H1 (cell line): ENCODE measurements around the gene IL36RN. TPM values are rescaled to one million over a fixed set of nuclear protein-coding genes. Genes with fewer than 3 reads are reported as not detected.

ENCODE experiments used
- CTCF ChIA-PET: fragments of 300-600 bp; sonication (Branson Sonifier 250); formaldehyde crosslinking; loops from one replicate; lab custom pipeline; 2021; ENCODE audit not compliant: partially characterized antibody; lab: Charles Lee
- POLR2A ChIA-PET: fragments of 300-600 bp; sonication (Branson Sonifier 250); formaldehyde crosslinking; loops from one replicate; lab custom pipeline; 2021; ENCODE audit warnings: inconsistent platforms; ENCODE audit not compliant: partially characterized antibody; lab: Charles Lee
- DNase-seq, 2 experiments: peaks; one replicate each; pipeline versions ENCODE4 v3.0.0 to v3.0.0-alpha.2; 2010 to 2022; ENCODE audit warnings: low spot score in 2 of 2, low read depth in 1 of 2, mixed read lengths in 1 of 2
- FAIRE-seq: peaks from 2 replicates; lab custom pipeline; 2011; peaks lifted over from hg19 to GRCh38; lab: Jason Lieb, UNC
- H2AFZ ChIP-seq: 2 replicates; pipeline ENCODE4 v1.8.1; 2012; ENCODE audit warnings: low read length, inconsistent platforms
- H2AK5ac ChIP-seq: 2 replicates; pipeline ENCODE4 v1.6.1; 2013; ENCODE audit warnings: low read depth, low read length
- H2BK120ac ChIP-seq: replicated peaks from 2 replicates; pipeline ENCODE3; 2013; ENCODE audit warnings: low read depth, low read length, inconsistent platforms
- H2BK12ac ChIP-seq: 2 replicates; pipeline ENCODE4 v1.6.1; 2013; ENCODE audit warnings: low read depth, low read length
- H2BK15ac ChIP-seq: 2 replicates; pipeline ENCODE4 v1.6.1; 2013; ENCODE audit warnings: low read length
- H2BK20ac ChIP-seq: 2 replicates; pipeline ENCODE4 v1.6.1; 2013; ENCODE audit warnings: low read length
- H2BK5ac ChIP-seq: 2 replicates; pipeline ENCODE4 v1.6.1; 2013; ENCODE audit warnings: low read depth, low read length
- H3K14ac ChIP-seq: 2 replicates; pipeline ENCODE4 v1.6.1; 2013; ENCODE audit warnings: inconsistent platforms; ENCODE audit not compliant: insufficient read length
- H3K18ac ChIP-seq: 2 replicates; pipeline ENCODE4 v1.6.1; 2013; ENCODE audit warnings: low read length; ENCODE audit errors: extremely low read depth
- H3K23ac ChIP-seq: 2 replicates; pipeline ENCODE4 v1.6.1; 2013; ENCODE audit warnings: inconsistent platforms; ENCODE audit not compliant: insufficient read length
- H3K23me2 ChIP-seq: 2 replicates; pipeline ENCODE4 v1.6.1; 2013; ENCODE audit warnings: low read depth, low read length
- H3K27ac ChIP-seq: 2 replicates; pipeline ENCODE4 v1.6.1; 2011; ENCODE audit warnings: low read depth, low read length, inconsistent platforms
- H3K27me3 ChIP-seq, 4 experiments: replicated peaks in 1 of 4; 1 replicate in 1 of 4; 2 replicates in 3 of 4; pipeline versions ENCODE4 v1.6.1 to v1.8.1; 2011 to 2013; ENCODE audit warnings: low read length in 3 of 4, mild to moderate bottlenecking in 3 of 4, inconsistent platforms in 2 of 4, mixed read lengths in 2 of 4, moderate library complexity in 1 of 4; ENCODE audit not compliant: control insufficient read depth in 3 of 4, insufficient read depth in 3 of 4; ENCODE audit errors: extremely low read depth in 1 of 4
- H3K36me3 ChIP-seq, 4 experiments: 2 replicates each; pipeline versions ENCODE4 v1.6.1 to v1.8.1; 2011 to 2013; ENCODE audit warnings: mild to moderate bottlenecking in 4 of 4, low read length in 3 of 4, moderate library complexity in 2 of 4, control low read depth in 1 of 4, inconsistent platforms in 1 of 4; ENCODE audit not compliant: insufficient read depth in 4 of 4, control insufficient read depth in 2 of 4
- H3K4ac ChIP-seq: replicated peaks from 2 replicates; pipeline ENCODE3; 2013; ENCODE audit warnings: low read length, low read depth, mixed read lengths, inconsistent platforms; ENCODE audit not compliant: insufficient read length
- H3K4me1 ChIP-seq, 4 experiments: replicated peaks in 1 of 4; 1 replicate in 1 of 4; 2 replicates in 3 of 4; pipeline versions ENCODE4 v1.6.1 to v1.8.1; 2011 to 2013; ENCODE audit warnings: low read length in 3 of 4, inconsistent platforms in 2 of 4, mixed read lengths in 1 of 4; ENCODE audit not compliant: insufficient read depth in 4 of 4, control insufficient read depth in 3 of 4
- H3K4me2 ChIP-seq, 2 experiments: 2 replicates each; pipeline versions ENCODE4 v1.6.1 to v1.8.1; 2011 to 2013; ENCODE audit warnings: low read depth in 2 of 2, low read length in 2 of 2, control low read depth in 1 of 2, inconsistent platforms in 1 of 2, mild to moderate bottlenecking in 1 of 2; ENCODE audit not compliant: insufficient read depth in 1 of 2
- H3K4me3 ChIP-seq, 4 experiments: fragments of 200-600, 300-600 bp in 1 of 4; sonication (generic), shearing (Covaris generic), sonication (Bioruptor Twin) in 1 of 4; 2 replicates each; pipeline versions ENCODE4 v1.5.1 to v1.8.1; 2011 to 2016; ENCODE audit warnings: low read length in 4 of 4, low read depth in 3 of 4, control low read depth in 2 of 4, inconsistent platforms in 2 of 4, mild to moderate bottlenecking in 2 of 4, mixed read lengths in 1 of 4, moderate library complexity in 1 of 4; ENCODE audit not compliant: insufficient read depth in 2 of 4; ENCODE audit errors: extremely low read depth in 1 of 4
- H3K56ac ChIP-seq: replicated peaks from 2 replicates; pipeline ENCODE3; 2013; ENCODE audit warnings: low read depth, mild to moderate bottlenecking, mixed read lengths, low read length, inconsistent platforms; ENCODE audit not compliant: insufficient read length
- H3K79me1 ChIP-seq: 2 replicates; pipeline ENCODE4 v1.6.1; 2013; ENCODE audit warnings: low read depth, low read length, control low read depth
- H3K79me2 ChIP-seq, 2 experiments: 2 replicates each; pipeline versions ENCODE4 v1.6.1 to v1.8.1; 2012 to 2013; ENCODE audit warnings: low read length in 2 of 2, mild to moderate bottlenecking in 2 of 2, inconsistent platforms in 1 of 2; ENCODE audit not compliant: insufficient read depth in 2 of 2, control insufficient read depth in 1 of 2
- H3K9ac ChIP-seq, 4 experiments: replicated peaks in 1 of 4; 1 replicate in 1 of 4; 2 replicates in 3 of 4; pipeline versions ENCODE4 v1.6.1 to v1.8.1; 2011 to 2013; ENCODE audit warnings: low read depth in 3 of 4, low read length in 3 of 4, control low read depth in 2 of 4, mild to moderate bottlenecking in 2 of 4, moderate library complexity in 2 of 4, inconsistent platforms in 1 of 4; ENCODE audit errors: extremely low read depth in 1 of 4
- H3K9me3 ChIP-seq, 2 experiments: 2 replicates each; pipeline versions ENCODE4 v1.6.1 to v1.8.1; 2012 to 2013; ENCODE audit warnings: mild to moderate bottlenecking in 2 of 2, moderate library complexity in 2 of 2, control low read depth in 1 of 2, inconsistent platforms in 1 of 2, low read depth in 1 of 2, low read length in 1 of 2, mixed read lengths in 1 of 2; ENCODE audit not compliant: insufficient read depth in 2 of 2
- H4K20me1 ChIP-seq, 2 experiments: replicated peaks in 1 of 2; 2 replicates each; pipeline versions ENCODE3 to v1.8.1; 2011 to 2013; ENCODE audit warnings: inconsistent platforms in 2 of 2, low read length in 2 of 2, mild to moderate bottlenecking in 1 of 2; ENCODE audit not compliant: insufficient read depth in 2 of 2, control insufficient read depth in 1 of 2
- H4K5ac ChIP-seq: 2 replicates; pipeline ENCODE4 v1.6.1; 2013; ENCODE audit warnings: low read length, low read depth, mixed read lengths, inconsistent platforms; ENCODE audit not compliant: insufficient read length
- H4K8ac ChIP-seq: 2 replicates; pipeline ENCODE4 v1.8.0; 2013; ENCODE audit warnings: mild to moderate bottlenecking, moderate library complexity, low read length, inconsistent platforms; ENCODE audit not compliant: insufficient read depth; ENCODE audit errors: extremely low read depth
- H4K91ac ChIP-seq: replicated peaks from 2 replicates; pipeline ENCODE3; 2013; ENCODE audit warnings: low read length, mixed read lengths, inconsistent platforms; ENCODE audit not compliant: insufficient read length
- CHD1 ChIP-seq: IDR thresholded peaks from 2 replicates; pipeline ENCODE4 v1.6.1; 2012; ENCODE audit warnings: low read depth, low read length, improper control_type of control experiment
- RFX5 ChIP-seq: IDR thresholded peaks from 2 replicates; pipeline ENCODE4 v1.6.1; 2011; ENCODE audit warnings: low read depth, low read length, improper control_type of control experiment, borderline replicate concordance
- RNF2 ChIP-seq: fragments of 200-900, 300-1000 bp; sonication (generic); IDR thresholded peaks from 2 replicates; pipeline ENCODE4 v1.7.1; 2016; ENCODE audit warnings: borderline replicate concordance, low read depth, mild to moderate bottlenecking, antibody characterized with exemption, low read length; ENCODE audit not compliant: poor library complexity, severe bottlenecking; ENCODE audit errors: missing control alignments
- SP4 ChIP-seq: IDR thresholded peaks from 2 replicates; pipeline ENCODE4 v1.6.1; 2012; ENCODE audit warnings: low read length, inconsistent platforms
- TBP ChIP-seq: IDR thresholded peaks from 2 replicates; pipeline ENCODE4 v1.6.1; 2011; ENCODE audit warnings: low read depth, low read length, improper control_type of control experiment
- polyA plus RNA-seq, 7 experiments: library from polyadenylated mRNA; depleted of rRNA in 3 of 7; stranded (reverse) in 5 of 7; unstranded in 2 of 7; fragments of >200 nt in 5 of 7; fragments of 200-250 nt in 2 of 7; gene quantifications; 1 replicate in 5 of 7; 2 replicates in 1 of 7; 4 replicates in 1 of 7; pipeline versions ENCODE4 v1.2.1 to v1.2.3, GENCODE V29; 2011 to 2013; ENCODE audit warnings: missing spikeins in 2 of 7, mixed read lengths in 2 of 7
- total RNA-seq: library from RNA; stranded (reverse); fragmentation: NEBNext Ultra II Directional; extraction: Animal tissue kit (Norgen Biotek cat#: 25700); gene quantifications from 2 replicates; pipeline ENCODE4 v1.2.1, GENCODE V29; 2021

Gene IL36RN
- total and polyA plus RNA-seq, 2 of the 8 experiments (the other 6 are each of a cell fraction or from before 2014, with no cell fraction given) = not detected

DNA sequence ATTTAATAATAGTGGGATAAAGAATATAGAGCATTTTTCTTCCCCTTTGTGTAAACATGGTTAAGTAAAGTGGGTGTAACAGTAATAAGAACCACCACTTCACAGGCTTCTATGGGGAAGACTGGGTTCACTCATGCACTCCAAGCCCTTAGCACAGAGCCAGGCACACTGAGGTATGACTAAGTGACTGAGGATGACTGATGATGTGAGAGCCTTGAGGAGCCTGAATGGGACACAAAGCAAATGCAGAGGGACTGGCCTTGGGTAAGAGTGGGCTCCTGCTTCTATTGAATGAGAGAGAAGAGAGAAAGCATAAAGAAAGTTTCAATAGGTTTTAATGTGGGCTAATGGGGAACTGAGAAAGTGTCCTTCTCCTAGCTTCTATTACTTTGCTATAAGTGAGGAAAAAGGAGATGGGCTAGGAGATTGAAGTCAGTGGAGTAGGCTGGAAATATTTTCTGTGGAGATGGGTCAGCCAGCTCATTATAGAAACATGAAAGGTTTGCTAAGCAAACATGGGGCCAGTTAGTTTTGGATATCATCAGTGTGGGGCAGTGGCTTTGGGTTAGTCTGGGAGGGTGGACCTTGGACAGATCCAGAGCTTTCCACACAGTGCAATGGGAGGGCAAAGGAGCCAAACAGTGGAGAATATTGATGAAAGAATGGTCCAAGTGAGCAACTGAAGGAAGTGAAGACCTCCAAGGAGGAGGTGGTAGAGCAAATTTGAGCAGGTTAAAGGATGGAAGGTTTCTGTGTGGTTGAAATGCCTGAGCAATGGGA is 29.4 kb downstream of the IL36RN start:
- no peak for DNase-seq
- no peaks in the 10 kb centered on the region; a peak in 1 of 7 replicates for H3K27me3 ChIP-seq
- POLR2A ChIA-PET = interaction anchor here (0.6 kb wide), 1 partner anchor 18 kb away, joined by 3 read pairs; no protein-coding TSS in a partner anchor

More for the DNA sequence above, 29.4 kb downstream of the IL36RN start:
- Histone ChIP-seq H4K8ac (no peak overlapping the region), H3K56ac (no peak overlapping the region), H3K23ac (no peak overlapping the region), H3K4me2 (no peak overlapping the region), H3K27ac (no peak overlapping the region), H3K79me2 (no peaks in the 10 kb centered on the region), H3K4ac (no peak overlapping the region), H3K18ac (no peak overlapping the region), H2AFZ (no peak overlapping the region), H4K20me1 (no peaks in the 10 kb centered on the region), H3K14ac (no peak overlapping the region), H3K4me1 (no peaks in the 10 kb centered on the region), H3K9me3 (no peaks in the 10 kb centered on the region), H2BK15ac (no peak overlapping the region), H2AK5ac (no peak overlapping the region), H2BK120ac (no peak overlapping the region), H2BK20ac (no peak overlapping the region), H2BK12ac (no peak overlapping the region), H3K79me1 (no peaks in the 10 kb centered on the region), H3K36me3 (no peaks in the 10 kb centered on the region), H3K9ac (no peak overlapping the region), H2BK5ac (no peak overlapping the region), H4K5ac (no peak overlapping the region), H3K23me2 (no peaks in the 10 kb centered on the region), H3K4me3 (no peak overlapping the region), H4K91ac (no peak overlapping the region)
- no peak for FAIRE-seq
- CTCF ChIA-PET = interaction anchor here (0.7 to 3.0 kb wide), 6 partner anchors 9 to 129 kb away, joined by 3 to 32 read pairs (median 4); partner anchors contain the start of gene IL36RN
- TF ChIP-seq TBP = no peak
- TF ChIP-seq SP4 = no peak
- no peak for TF ChIP-seq RNF2
- no peak for TF ChIP-seq RFX5
- no peak for TF ChIP-seq CHD1
